Measurements from ENCODE around the gene CHRNA4.
A peak's percentile ranks its signal among the peaks of the same experiment; 100 is the strongest.

Gene CHRNA4

DNA sequence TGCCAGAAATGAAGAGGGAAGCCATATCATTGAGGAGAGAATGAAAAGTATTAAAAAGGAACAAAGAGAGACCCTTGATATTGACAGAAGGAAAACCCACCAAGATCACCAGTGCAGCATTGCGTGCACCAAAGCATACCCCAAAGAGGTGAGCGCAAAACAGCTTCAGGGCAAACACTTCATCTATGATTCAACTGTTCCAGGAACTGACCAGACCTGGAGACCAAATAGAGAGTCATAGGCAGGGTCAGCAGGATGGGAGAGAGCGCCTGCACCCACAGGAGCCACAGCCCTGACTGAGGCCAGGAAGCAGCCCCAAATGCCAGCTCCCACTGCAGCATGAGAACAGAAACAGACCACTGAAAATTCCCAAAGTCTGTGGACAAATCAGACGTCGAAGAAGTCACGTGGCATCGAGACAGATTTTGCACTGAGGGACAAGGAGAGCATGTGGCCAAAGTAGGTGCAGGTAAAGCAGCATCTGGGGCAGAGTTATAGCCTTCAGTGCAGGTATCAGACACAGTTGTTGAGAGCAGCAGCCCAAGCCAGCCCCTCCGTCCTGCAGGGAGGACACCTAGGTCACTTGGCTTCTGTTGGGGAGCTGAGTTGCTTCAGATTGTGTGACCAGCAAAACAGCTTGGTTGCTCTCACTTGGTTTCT is 29.3 kb downstream of the CHRNA4 start:
- DNase-seq, result no peak

DNA sequence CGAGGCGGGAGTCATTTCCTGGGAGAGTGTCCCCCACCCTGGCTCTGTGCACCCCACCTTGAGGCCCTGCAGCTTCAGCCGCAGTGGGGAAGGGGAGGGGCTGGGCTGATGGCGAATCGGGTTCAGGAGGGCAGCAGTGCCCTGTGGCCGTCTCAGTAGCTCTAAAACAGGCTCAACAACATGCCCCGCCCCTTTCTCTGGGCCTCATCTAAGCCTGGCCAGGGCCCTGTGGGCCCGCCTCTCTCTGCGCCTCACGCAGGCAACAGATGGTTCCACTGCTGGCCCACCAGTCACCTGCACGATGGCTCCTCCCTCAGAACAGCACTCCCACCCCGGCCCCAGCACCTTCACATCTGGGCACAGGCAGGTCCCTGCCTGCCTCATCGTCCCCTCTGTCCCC is 30.2 kb downstream of the CHRNA4 start:
- DNase-seq, result no peak

DNA sequence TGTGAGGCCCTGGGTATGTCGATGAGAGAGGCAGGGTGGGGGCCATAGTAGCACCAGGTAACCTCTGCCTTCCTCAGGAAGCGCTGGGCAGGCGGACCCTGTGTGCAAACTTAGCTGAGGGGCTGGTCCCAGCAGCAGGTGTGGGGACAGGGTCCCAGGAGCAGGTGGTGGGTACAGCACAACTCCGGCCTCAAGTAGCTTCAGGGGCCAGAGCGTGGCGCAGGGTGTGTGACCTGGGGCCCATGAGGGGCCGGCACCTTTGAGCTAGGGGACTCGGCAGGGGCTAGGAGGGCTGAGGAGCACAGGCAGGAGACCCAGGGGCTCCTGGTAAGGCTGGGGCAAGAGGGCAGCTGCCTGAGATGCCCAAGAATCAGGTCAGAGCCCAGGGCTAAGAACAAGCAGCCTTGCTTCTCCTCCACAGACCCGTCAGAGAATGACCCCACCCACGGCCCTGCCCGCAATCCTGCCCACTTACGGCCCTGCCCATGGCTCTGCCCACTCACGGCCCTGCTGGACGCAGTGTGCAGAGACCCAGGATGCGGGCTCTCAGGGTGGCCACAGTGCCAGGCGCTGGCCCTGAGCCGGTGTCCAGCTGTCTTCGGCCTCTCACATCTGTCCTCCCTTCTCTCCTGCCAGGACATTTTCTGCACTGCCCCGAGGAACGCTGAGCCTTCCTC is 30.9 kb downstream of the CHRNA4 start:
- DNase-seq, result no peak

DNA sequence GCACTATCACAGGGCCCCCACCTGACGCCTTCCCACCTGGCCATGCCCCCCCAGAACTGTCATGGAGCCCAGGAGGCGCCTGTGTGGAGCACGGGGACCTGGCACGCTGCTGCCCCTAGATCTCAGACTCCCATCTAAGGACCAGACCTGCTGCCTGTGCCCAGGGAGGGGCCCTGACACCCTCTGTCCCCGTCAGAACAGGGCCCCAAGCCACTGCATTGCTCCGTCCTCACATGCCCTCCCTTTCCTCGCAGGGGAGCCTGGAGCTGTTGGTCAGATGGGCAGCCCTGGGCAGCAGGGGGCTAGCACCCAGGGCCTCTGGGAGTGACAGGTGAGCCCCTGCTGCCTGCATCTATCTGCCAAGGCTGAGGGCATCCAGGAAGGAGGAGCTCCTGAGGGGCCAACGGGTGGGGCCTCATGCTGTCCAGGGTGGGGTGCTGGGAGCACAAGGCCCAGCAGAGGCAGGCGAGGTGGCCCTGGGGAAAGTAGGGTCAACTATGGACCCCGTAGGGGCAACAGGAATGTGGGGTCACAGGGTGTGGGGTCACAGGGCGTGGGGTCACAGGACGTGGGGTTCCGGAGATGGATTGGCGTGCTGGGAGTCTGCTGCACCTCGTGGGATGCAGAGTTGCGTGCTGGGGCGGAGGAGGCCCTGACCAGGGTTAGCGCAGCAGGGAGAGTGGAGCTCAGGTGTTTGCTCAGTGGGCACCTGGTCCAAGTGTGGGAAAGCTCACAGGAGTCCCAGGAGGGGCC is 31.6 kb downstream of the CHRNA4 start:
- no peak for DNase-seq

DNA sequence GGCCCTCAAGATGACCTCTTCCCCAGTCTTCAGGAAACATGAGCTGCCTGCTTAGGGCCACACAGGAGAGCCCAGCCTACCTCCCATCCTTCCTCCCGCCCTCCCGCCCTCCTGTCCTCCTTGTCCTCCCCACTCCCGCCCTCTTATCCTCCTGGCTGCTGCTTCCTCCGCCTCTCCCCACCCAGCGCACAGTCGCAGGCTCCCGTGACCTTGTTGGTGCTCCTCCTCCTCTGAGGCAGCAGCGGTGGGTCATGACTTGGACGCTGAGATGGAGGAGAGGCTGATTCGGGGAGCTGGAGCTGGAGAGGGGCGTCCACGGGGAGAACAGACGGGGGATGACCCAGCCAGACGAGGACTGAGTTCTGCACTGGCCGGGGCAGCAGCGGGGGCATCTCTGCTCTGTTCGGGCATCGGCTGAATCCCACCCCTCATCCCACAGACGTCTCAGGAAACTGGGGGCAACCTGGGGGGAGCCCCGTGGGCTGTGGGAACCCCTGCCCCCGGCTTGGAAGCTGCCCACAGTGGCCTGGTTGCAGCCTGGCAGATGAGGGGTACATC is 32.4 kb downstream of the CHRNA4 start:
- DNase-seq, result no peak

DNA sequence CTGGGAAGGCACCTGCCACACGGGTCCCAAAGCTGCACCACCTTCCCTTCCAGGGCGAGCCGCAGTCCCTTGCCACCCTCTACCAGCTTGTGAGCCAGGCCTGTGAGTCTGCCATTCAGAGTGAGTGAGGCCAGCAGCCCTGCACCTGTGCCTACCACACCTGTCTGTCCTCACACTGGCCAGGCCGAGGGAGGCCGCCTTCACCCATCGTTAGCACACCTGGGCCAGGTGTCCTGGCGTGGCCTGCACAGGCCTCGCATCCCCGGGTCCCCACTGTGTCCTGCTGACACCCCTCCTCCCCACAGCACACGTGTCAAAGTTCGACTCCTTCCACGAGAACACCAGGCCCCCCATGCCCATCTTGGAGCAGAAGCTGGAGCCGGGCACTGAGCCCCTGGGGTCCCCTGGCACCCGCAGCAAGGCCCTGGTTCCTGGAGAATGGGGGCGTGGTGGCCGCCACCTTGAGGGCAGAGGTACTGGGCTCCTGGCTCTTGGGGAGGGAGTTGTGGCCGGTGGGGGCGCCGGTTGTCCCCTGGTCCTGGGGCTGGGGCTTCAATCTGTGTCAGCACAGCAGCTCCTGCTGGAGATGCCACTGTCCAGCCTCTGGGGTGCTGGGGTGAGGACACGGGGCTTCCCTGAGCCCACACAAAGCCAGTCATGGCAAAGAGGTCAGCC is 33.0 kb downstream of the CHRNA4 start:
- DNase-seq, result no peak

DNA sequence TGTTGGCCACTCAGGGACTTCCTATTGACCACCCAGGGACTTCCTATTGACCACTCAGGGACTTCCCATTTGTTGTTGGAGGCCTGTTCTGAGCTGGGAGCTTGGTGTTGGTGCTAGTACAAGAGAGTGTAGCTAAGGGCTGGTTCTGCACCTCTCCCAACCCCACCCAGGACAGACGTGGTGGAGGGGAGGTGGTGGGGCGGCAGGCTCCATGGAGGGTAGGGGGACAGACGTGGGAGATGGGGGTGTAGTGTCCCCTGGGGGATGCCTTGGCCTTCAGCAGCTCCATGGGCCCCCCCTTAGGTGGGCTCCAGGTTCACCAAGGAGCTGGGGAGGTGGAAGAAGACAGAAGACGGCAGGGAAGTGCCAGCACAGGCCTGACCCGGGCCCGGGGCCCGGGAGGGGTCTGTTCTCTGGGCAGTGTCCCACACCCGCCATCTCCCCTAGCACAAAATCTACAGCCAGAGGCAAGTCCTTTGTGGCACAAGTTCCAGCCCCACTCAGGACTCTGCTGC is 33.9 kb downstream of the CHRNA4 start:
- DNase-seq, result no peak

DNA sequence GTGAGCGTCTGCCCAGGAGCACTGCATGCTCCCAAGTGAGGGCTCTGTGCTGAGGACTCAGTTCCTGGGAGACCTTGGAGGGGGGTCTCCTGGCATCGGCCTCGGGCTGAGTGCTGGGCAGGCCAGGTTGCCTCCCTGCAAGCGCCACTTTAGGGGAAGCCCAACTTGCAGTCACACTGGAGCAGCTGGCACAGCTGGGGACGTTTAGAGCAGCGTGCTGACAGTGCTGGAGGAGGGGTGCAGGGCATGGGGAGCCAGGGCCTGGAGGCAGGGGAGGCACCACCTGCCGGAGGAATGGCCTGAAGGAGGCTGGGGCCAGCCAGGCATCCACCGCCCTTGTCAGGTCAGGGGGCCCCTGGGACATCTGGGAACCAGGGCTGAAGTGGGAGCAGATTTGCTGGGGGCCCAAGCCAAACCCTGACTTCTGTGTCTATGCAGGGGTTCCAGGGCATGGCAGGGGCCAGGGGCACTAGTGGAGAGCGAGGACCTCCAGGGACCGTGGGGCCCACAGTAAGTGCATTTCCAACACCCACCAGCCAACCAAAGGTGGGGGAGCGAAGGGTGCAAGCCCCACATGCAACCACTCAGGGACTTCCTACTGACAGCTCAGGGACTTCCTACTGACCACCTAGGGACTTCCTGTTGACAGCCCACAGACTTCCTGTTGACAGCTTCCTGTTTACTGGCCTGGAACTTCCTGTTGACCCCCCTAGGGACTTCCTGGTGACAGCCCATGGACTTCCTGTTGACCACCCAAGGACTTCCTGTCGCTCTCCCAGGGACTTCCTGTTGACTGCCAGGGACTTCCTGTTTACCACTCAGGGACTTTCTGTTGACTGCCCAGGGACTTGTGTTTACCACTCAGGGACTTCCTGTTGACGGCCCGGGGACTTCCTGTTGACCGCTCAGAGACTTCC is 34.6 kb downstream of the CHRNA4 start:
- DNase-seq, result peak; percentile 21

DNA sequence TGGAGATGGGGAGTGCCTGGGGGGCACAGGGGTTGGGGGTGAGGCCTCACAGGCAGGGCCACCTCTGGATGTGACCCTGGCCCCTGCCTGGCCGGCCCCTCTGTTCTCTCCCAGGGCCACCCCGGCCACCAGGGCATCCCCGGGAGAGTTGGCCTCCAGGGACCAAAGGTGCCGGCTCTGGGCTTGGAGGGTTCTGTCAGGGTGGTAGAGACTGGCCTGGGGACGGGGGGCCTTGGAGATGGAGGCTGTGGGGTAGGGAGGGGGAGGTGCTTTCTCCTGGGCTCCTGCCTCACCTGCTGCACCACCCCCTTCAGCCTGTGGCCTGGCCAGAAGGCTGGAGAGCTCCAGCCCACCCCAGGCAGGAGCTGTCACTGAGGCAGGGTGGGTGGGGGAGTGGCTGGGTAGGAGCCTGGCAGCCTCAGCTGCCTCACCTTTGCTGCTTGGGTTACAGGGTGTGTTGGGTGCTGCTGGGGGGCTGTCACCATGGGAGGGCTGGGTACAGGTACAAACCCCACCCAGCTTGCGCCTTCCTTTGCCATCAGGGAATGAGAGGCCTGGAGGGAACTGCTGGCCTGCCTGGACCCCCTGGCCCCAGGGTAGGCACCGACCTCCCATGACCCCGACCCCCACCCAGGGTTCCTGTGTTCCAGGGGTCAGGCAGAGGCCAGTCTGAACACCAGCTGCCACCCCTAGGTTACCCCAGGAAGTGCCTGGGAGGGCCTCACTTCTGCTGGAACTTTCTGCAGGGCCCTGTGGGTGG is 35.4 kb downstream of the CHRNA4 start:
- DNase-seq, result no peak

DNA sequence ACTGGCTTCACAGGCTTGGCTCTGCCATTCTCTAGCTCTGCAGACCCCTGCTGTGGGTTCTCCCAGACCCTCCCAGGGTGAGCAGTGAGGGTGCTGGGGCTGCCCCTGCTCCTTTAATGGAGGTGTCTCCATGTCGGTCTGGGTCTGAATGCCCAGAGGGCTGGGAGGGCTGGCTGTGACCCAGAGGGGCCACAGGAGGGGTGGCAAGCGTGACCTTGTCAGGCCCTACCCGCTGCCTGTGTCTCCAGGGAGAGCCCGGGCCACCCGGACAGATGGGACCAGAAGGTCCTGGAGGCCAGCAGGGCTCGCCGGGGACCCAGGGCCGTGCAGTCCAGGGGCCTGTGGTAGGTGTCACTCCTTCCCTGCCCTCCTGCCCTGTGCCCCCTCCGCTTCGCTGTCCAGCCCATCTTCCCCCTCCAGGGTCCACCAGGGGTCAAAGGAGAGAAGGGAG is 36.1 kb downstream of the CHRNA4 start:
- no peak for DNase-seq

DNA sequence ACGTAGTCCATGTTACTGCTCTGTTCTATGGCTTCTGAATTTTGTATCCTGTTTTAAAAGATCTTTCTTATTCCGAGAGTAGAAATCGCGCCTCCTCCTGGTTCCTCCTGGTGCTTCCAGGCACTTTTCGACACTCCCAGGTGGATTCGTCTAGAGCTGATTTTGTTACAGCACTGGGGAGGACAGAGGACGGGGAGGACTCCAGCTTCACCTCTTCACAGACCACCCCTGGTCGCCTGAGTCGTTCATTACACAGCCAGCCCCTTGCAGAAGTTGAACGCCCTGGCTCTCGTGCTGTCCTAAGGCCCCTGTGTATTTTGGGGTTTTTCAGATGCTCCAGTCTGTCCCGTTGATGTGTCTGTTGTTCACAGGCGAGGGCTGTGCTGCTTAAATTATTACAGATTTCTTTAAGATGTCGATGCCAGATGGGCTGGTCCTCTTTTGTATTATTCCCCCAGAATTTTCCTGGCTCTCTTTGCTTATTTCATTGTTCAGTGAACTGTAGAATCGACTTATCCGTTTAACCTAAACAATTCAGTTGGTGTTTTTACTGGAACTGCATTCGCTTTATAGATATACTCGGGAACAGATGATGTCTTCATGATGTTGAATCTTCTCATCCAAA is 37.7 kb downstream of the CHRNA4 start:
- DNase-seq, result no peak

DNA sequence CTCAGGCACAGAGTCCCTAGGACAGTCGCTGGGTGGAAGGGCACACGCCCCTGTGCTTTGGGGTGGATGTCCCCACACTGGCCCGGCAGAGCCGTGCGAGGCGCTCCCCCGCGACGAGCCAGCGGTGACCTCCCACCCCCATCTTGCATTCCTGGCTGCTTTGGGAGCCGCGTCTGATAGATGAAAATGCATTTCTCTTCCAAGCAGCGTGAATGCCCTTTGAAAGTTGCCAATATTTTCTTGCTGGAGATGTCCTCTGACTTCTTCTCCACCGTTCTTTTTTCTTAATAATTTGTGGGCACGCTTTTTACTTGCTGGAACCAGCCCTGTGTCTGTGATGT is 38.2 kb downstream of the CHRNA4 start:
- DNase-seq, result no peak

DNA sequence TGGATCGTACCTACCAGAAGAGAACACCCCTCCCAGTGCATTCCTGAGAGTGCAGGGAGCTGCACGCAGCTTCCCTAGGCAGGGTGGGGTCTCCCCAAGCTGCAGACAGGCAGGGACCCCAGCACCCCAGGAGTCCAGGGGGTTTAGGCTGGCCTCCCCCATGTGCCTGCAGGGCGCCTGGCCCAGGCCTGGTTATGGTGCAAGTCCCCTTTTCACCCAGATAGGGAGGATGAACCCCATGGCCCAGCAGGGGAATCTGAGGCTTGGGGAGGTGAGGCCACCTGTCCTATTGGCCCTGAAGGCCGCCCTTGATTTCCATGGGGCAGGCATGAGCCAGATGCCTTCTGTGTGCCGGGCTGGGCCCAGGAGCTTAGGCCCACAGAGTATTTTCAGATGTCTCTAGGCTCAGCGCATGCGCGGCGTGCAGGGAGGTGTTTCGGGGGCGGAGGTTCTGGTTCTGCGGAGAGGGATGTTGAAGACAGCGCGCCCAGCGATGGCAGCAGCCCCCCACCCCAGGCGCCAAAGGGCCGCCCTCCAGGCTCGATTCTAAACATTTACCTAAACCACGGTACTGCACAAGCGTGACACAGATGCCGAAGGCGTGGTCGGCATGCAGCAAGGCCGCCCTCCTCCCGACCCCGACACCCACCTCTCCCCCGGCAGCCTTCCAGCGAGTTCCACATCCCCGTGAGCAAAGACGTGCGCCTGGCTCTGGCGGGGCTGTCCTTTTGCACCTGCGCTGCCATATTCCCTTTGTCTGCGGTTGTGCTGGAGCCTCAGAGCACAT is 38.8 kb downstream of the CHRNA4 start:
- no peak for DNase-seq

DNA sequence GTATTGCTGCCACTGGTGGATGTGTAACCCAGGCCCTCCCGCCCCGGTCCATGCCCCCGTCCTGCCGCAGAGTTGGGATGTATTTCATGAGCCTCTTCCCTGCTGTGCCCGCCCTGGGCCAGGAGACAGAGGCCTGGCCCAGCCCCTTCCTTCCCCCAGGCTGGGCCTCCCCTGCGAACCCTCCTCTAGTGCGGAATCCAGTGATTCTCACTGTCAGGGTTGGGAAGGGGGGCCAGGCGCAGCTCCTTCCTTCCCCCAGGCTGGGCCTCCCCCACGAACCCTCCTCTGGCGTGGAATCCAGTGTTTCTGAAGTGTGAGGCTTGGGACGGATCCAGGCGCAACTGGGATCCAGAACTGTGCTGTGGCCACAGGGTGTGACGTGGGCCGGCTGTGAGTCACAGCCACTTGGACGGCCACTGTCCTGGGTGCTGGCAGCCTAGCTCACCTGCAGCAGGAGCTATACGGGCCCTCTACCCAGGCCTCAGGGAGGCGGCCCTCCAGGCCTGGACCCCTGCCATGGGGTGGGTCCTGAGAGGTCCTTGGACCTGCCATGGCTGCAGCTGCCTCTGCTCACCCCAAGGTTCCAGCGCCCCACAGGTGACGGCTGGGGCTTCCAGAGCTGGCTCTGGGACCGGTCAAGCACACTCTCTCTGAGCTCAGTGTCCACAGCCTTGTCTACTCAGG is 39.9 kb downstream of the CHRNA4 start:
- no peak for DNase-seq

DNA sequence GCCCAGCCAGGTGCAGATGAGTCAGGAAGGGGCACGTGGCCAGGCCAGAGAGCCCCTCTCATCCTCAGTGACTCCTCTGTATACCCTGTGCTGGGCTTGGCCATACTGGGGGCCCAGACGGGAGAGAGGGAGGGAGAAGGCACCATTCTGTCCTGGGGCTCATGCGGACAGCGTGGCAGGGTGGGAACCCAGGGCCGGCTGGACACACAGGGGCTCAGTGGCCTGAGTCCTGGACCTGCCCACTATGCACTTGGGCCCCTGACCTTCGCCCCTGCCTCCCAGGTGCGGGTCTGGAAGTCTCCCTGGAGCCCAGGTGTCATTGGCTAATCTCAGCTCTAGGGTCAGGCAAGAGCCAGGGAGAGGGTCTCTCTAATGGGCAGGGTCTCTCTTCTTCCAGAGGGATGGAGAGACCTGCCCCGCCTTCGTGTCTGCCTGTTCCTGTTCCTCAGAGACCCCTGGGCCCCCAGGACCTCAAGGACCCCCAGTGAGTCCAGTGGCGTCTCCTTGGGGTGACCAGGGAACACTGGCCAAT is 40.5 kb downstream of the CHRNA4 start:
- DNase-seq, result no peak

DNA sequence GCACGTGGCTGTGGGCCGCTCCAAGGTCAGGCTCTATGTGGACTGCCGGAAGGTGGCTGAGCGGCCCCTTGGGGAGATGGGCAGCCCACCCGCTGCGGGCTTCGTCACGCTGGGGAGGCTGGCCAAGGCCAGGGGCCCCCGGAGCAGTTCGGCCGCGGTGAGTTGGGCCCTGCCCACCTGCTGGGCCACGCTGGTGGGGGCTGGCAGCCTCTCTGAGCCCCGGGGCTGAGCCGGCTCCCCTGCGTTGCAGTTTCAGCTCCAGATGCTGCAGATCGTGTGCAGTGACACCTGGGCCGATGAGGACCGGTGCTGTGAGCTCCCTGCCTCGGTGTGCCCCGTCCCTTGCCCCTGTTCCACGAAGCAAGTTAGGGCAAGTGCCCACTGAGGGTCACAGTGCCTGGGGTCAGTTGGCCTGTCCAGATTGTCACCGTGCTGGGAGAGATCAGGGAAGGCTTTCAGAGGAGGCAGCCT is 41.1 kb downstream of the CHRNA4 start:
- DNase-seq, result no peak

DNA sequence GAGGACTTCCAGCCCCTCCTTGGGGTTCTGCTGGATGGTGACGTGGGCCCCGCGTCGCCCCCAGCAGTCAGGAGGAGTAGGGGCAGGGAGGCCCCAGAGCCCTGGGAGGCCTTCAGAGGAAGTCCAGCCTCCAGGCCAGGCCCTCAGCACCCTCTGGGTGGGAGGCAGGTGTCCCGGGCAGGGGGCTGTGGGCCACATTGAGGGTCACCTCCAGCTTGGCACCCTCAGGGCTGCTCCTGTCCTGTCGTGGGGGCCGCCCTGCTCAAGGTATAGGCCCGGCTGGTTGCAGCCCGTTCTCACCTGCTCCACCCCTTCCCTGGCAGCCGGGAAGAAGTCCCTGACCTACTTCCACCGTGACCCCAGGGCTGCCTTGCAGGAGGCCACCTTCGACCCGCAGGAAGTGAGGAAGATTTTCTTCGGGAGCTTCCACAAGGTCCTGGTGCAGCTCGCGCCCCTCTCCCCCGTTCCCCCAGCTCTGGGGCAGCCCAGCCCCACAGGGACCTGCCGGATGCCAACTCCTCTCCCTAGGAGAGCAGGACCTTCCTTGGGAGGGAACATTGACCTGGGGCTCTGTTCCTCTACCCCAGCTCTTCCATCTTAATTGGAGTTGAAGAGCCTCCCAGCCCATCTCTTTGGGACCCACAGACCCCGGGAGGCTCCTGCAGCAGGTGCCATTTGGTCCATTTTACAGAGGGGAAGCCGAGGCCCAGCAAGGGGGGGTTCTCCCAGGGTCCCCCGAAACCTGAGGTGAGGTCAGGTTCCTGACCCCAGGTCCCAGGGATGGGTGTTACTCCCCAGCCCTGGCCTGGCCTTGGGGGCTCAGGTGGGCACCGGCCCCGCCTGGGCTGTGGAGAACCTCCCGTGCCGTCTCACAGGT is 41.7 kb downstream of the CHRNA4 start:
- no peak for DNase-seq

All from activated CD4-positive, alpha-beta T cell treated with anti-CD3 and anti-CD28 coated beads, Interleukin-2, Interleukin-6, amounts not matched to agents 100 ng/mL and 50 ng/mL, durations not matched to agents 16 hours and 8 hours (primary cell).